Hair follicle dermal papilla cell (primary cell): ENCODE data around the gene MTIF2. TPM values are rescaled to one million over a fixed set of nuclear protein-coding genes. Genes with fewer than 3 reads are reported as not detected.

Source experiments
- small RNA-seq: library from RNA; depleted of rRNA; stranded (forward); fragments of <200 nt; gene quantifications from one replicate; pipeline ENCODE3, GENCODE V24; 2012
- total RNA-seq: library from RNA; depleted of rRNA; stranded (reverse); fragments of >200 nt; gene quantifications from 2 replicates; pipeline ENCODE4 v1.2.3, GENCODE V29; 2012

The MTIF2 gene, protein sequence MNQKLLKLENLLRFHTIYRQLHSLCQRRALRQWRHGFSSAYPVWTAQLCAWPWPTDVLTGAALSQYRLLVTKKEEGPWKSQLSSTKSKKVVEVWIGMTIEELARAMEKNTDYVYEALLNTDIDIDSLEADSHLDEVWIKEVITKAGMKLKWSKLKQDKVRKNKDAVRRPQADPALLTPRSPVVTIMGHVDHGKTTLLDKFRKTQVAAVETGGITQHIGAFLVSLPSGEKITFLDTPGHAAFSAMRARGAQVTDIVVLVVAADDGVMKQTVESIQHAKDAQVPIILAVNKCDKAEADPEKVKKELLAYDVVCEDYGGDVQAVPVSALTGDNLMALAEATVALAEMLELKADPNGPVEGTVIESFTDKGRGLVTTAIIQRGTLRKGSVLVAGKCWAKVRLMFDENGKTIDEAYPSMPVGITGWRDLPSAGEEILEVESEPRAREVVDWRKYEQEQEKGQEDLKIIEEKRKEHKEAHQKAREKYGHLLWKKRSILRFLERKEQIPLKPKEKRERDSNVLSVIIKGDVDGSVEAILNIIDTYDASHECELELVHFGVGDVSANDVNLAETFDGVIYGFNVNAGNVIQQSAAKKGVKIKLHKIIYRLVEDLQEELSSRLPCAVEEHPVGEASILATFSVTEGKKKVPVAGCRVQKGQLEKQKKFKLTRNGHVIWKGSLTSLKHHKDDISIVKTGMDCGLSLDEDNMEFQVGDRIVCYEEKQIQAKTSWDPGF
- 26.4 and 27.3 TPM in 2 replicates for total RNA-seq

DNA sequence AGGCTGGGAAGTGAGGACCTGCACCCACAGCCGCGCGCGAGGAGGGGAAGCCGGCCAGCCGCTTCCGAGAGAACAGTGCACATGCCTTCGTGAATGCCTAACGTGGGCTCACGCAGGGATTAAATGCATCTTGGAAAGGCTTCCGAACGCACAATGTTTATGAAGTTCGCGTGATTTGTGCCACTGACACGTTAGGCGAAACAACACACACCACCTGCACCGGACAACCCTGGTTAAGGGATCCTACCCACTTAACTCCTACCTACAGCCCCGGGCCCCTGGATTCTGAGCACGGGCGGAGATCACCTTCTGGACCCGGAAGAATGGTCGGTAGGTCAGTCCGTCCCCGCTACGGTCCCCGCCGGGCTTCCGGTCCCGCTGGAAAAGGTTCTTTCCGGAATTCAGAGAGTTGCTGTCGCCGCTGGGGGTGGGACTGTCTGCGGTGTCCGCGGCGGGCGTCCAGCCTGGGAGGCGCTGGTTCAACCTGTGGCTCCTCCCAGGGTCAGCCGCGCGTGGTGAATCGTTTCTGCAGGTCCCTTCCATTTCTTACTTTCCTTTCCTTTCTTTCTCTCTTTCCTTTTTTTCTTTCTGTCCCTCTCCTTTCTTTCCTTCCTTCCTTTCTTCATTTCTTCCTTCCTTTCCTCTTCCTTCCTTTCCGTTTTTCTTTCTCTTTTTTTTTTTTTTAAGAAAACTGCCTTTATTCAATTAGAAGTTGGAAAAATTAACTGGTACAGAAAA lies at the start of gene MTIF2:
Gene MTIF2 (minus strand): TSS at position 325 of the 738 bp plus-strand sequence. CDS start 5,373 bp downstream, outside the sequence.

GRCh38 chr2:55232084-55232862 lies 36.8 kb downstream of the MTIF2 start, which contains the start of the genes CLHC1 and RPS27A:
Gene CLHC1, minus strand, starts transcription at chr2:55232293. Its CDS starts 9,882 bp downstream, at chr2:55222411.
Gene RPS27A, plus strand, starts transcription at chr2:55232688. Its CDS starts 137 bp downstream, at chr2:55232825.

Small RNA genes within 50 kb of the gene (small RNA-seq; reads per million reads assigned to genes)
- not detected for gene RF00019

Other genes starting within 250 kb of the MTIF2 start
- 202 and 212 TPM in 2 replicates for gene RTN4, start 218.8 kb downstream of the MTIF2 start, total RNA-seq
- 6.8 and 9.6 TPM in 2 replicates for gene CLHC1, start 36.9 kb downstream of the MTIF2 start, total RNA-seq
- 363 and 422 TPM in 2 replicates for gene RPS27A, start 36.5 kb downstream of the MTIF2 start, total RNA-seq
- gene CCDC88A, start 150.6 kb upstream of the MTIF2 start, total RNA-seq: 48.2 and 64.3 TPM in 2 replicates